ENCODE measurements around the gene SERPINB2. TPM values are rescaled to one million over a fixed set of nuclear protein-coding genes. Genes with fewer than 3 reads are reported as not detected.
A peak's percentile ranks its signal among the peaks of the same experiment; 100 is the strongest.

The SERPINB2 gene
- total and polyA plus RNA-seq, 2 of the 13 experiments (the other 11 are each of a cell fraction or from before 2014, with no cell fraction given): 0.07 to 0.11 TPM

DNA sequence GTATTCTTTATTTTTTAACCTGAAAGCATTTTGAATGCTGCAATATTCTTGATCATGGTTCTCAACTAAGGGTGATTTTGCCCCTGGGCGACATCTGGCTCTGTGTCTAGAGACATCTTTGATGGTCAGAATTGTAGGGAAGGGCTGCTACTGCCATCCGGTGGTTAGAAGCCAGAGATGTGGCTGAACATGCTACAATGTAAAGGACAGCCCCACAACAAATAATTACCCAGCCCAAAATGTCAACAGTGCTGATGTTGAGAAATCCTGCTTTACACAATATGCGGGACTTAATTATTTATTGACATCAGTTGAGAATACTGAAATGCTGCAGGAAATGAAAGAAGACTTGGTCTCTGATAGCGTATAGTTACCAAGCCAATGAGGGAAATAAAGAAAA is 37.5 kb upstream of the SERPINB2 start (continued):
- TF ChIP-seq, protein P1, sequence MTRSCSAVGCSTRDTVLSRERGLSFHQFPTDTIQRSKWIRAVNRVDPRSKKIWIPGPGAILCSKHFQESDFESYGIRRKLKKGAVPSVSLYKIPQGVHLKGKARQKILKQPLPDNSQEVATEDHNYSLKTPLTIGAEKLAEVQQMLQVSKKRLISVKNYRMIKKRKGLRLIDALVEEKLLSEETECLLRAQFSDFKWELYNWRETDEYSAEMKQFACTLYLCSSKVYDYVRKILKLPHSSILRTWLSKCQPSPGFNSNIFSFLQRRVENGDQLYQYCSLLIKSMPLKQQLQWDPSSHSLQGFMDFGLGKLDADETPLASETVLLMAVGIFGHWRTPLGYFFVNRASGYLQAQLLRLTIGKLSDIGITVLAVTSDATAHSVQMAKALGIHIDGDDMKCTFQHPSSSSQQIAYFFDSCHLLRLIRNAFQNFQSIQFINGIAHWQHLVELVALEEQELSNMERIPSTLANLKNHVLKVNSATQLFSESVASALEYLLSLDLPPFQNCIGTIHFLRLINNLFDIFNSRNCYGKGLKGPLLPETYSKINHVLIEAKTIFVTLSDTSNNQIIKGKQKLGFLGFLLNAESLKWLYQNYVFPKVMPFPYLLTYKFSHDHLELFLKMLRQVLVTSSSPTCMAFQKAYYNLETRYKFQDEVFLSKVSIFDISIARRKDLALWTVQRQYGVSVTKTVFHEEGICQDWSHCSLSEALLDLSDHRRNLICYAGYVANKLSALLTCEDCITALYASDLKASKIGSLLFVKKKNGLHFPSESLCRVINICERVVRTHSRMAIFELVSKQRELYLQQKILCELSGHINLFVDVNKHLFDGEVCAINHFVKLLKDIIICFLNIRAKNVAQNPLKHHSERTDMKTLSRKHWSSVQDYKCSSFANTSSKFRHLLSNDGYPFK (CRISPR knock-in tag; IDR thresholded peaks at IDR 0.05; ENCODE audit: borderline replicate concordance): no peak
- TF ChIP-seq PHF20 (CRISPR knock-in tag; IDR thresholded peaks at IDR 0.05) (no peak), TMF1 (CRISPR knock-in tag; IDR thresholded peaks at IDR 0.05; ENCODE audit: low read depth) (no peak), IKZF1 (IDR thresholded peaks at IDR 0.05) (no peak), ZNF781 (CRISPR knock-in tag; IDR thresholded peaks at IDR 0.05; ENCODE audit: borderline replicate concordance, not compliant biosample characterization) (no peak), RFX5 (IDR thresholded peaks at IDR 0.05; ENCODE audit: low read depth, low read length) (no peak), FOXP1 (IDR thresholded peaks at IDR 0.05) (no peak), FOXP1 (CRISPR knock-in tag; IDR thresholded peaks at IDR 0.05) (peak; percentile 45; the same call in 1 of the 2 replicates), STAG1 (CRISPR knock-in tag; IDR thresholded peaks at IDR 0.05) (peak; percentile 35; the same call in 1 of the 2 replicates), CEBPB (IDR thresholded peaks at IDR 0.05; ENCODE audit: borderline replicate concordance, low read depth, low read length) (peak; percentile 59; the same call in 1 of the 2 replicates), PTBP1 (IDR thresholded peaks at IDR 0.05; ENCODE audit: low read depth, low read length, poor library complexity, severe bottlenecking) (no peak), ZNF563 (CRISPR knock-in tag; IDR thresholded peaks at IDR 0.05) (no peak), CENPT (CRISPR knock-in tag; IDR thresholded peaks at IDR 0.05; ENCODE audit: low read depth) (no peak), SOX6 (IDR thresholded peaks at IDR 0.05) (no peak), SOX6 (CRISPR knock-in tag; IDR thresholded peaks at IDR 0.05) (peak; percentile 16; the same call in 1 of the 2 replicates), AHR (CRISPR knock-in tag; IDR thresholded peaks at IDR 0.05) (no peak), ARID3A (IDR thresholded peaks at IDR 0.05; ENCODE audit: low read depth, low read length) (peak; percentile 66; the same call in 1 of the 2 replicates), ZNF12 (CRISPR knock-in tag; IDR thresholded peaks at IDR 0.05) (0 out of 2 replicates have a peak, but pooled peaks have one; percentile 31), ZIK1 (CRISPR knock-in tag; IDR thresholded peaks at IDR 0.05; ENCODE audit: borderline replicate concordance, low read depth) (no peak)
- TF ChIP-seq, protein P2, sequence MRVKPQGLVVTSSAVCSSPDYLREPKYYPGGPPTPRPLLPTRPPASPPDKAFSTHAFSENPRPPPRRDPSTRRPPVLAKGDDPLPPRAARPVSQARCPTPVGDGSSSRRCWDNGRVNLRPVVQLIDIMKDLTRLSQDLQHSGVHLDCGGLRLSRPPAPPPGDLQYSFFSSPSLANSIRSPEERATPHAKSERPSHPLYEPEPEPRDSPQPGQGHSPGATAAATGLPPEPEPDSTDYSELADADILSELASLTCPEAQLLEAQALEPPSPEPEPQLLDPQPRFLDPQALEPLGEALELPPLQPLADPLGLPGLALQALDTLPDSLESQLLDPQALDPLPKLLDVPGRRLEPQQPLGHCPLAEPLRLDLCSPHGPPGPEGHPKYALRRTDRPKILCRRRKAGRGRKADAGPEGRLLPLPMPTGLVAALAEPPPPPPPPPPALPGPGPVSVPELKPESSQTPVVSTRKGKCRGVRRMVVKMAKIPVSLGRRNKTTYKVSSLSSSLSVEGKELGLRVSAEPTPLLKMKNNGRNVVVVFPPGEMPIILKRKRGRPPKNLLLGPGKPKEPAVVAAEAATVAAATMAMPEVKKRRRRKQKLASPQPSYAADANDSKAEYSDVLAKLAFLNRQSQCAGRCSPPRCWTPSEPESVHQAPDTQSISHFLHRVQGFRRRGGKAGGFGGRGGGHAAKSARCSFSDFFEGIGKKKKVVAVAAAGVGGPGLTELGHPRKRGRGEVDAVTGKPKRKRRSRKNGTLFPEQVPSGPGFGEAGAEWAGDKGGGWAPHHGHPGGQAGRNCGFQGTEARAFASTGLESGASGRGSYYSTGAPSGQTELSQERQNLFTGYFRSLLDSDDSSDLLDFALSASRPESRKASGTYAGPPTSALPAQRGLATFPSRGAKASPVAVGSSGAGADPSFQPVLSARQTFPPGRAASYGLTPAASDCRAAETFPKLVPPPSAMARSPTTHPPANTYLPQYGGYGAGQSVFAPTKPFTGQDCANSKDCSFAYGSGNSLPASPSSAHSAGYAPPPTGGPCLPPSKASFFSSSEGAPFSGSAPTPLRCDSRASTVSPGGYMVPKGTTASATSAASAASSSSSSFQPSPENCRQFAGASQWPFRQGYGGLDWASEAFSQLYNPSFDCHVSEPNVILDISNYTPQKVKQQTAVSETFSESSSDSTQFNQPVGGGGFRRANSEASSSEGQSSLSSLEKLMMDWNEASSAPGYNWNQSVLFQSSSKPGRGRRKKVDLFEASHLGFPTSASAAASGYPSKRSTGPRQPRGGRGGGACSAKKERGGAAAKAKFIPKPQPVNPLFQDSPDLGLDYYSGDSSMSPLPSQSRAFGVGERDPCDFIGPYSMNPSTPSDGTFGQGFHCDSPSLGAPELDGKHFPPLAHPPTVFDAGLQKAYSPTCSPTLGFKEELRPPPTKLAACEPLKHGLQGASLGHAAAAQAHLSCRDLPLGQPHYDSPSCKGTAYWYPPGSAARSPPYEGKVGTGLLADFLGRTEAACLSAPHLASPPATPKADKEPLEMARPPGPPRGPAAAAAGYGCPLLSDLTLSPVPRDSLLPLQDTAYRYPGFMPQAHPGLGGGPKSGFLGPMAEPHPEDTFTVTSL (CRISPR knock-in tag; IDR thresholded peaks at IDR 0.05; ENCODE audit: borderline replicate concordance): no peak
